Esophagus squamous epithelium (tissue), 5 donors: ENCODE data around the gene CCNL1. TPM values are rescaled to one million over a fixed set of nuclear protein-coding genes. Genes with fewer than 3 reads are reported as not detected.

Experiments
- DNase-seq: peaks from one replicate; lab custom pipeline; 2025; lab: John Stamatoyannopoulos, UW
- H3K27ac ChIP-seq, 4 donors: fragments of 200-600 bp; sonication (generic); one replicate each; pipeline ENCODE4 v1.5.1; 2016 to 2019; ENCODE audit warnings: mild to moderate bottlenecking in 1 of 4
- H3K27me3 ChIP-seq, 4 donors: fragments of 200-600 bp; sonication (generic); 1 replicate in 3 of 4; 2 replicates in 1 of 4; pipeline versions ENCODE4 v1.5.1 to v1.6.0; 2017 to 2021; ENCODE audit warnings: antibody characterized with exemption in 1 of 4
- H3K36me3 ChIP-seq, 3 donors: fragments of 200-600 bp; sonication (generic); one replicate each; pipeline ENCODE4 v1.5.1; 2016 to 2019
- H3K4me1 ChIP-seq, 3 donors: fragments of 200-600 bp; sonication (generic); one replicate each; pipeline ENCODE4 v1.5.1; 2017 to 2019
- H3K4me3 ChIP-seq, 4 donors: fragments of 200-600 bp; sonication (generic); 1 replicate in 3 of 4; 2 replicates in 1 of 4; pipeline ENCODE4 v1.5.1; 2016 to 2019; ENCODE audit warnings: mild to moderate bottlenecking in 2 of 4, moderate library complexity in 1 of 4
- H3K9me3 ChIP-seq, 3 donors: fragments of 200-600 bp; sonication (generic); one replicate each; pipeline ENCODE4 v1.5.1; 2016 to 2019
- CTCF ChIP-seq, 6 experiments: fragments of 450-650 bp in 4 of 6; fragments of 200-600 bp in 2 of 6; sonication (generic) in 2 of 6; IDR thresholded peaks; one replicate each; pipeline ENCODE4 v1.5.1; 2016 to 2019; ENCODE audit warnings: antibody characterized with exemption in 6 of 6, mild to moderate bottlenecking in 4 of 6, moderate library complexity in 4 of 6
- POLR2A ChIP-seq, 4 donors: fragments of 450-650 bp; IDR thresholded peaks; one replicate each; pipeline ENCODE4 v1.6.1; 2017; ENCODE audit warnings: antibody characterized with exemption in 4 of 4, mild to moderate bottlenecking in 4 of 4, moderate library complexity in 3 of 4
- WGBS, 2 donors: methylation state at CpG; one replicate each; pipeline ENCODE4 v1.1.5; 2018; 5-methylcytosine and 5-hydroxymethylcytosine counted together
- intact Hi-C: fragments of 100-400 bp; cut with DNase I; formaldehyde crosslinking; loops from one replicate; pipeline ENCODE4 v1.15.0; 2022
- total RNA-seq, 4 donors: library from RNA; depleted of rRNA; stranded (reverse); fragments of >200 nt; gene quantifications; one replicate each; pipeline ENCODE4 v1.1.0, GENCODE V29; 2016
- donor health status: DM: yes; HTN: yes; CAD: no.

Gene CCNL1
- total RNA-seq, 4 donors from 2014 or later: 51.0 to 185 (median 121) TPM

GRCh38 chr3:157110761-157111278 is 49.1 kb downstream of the CCNL1 start:
- TF ChIP-seq CTCF (IDR thresholded peaks at IDR 0.05): no peak
- no peak for TF ChIP-seq POLR2A (IDR thresholded peaks at IDR 0.05)
- WGBS, 2 donors: 49 to 60% methylated on average over 2 to 5 of the region's 6 CpGs
- intact Hi-C loops: no loop called here
- H3K4me1 ChIP-seq: peaks cover 0 to 3% (median 2%) of the 10 kb centered on the region in 3 donors
- H3K27ac ChIP-seq: peak overlapping the region in 1 of 4 donors; percentile 25
- H3K9me3 ChIP-seq: no peaks in the 10 kb centered on the region
- no peak overlapping the region for H3K4me3 ChIP-seq
- no peak for DNase-seq
- peaks cover 0 to 4% (median 0%) of the 10 kb centered on the region in 4 donors for H3K27me3 ChIP-seq
- H3K36me3 ChIP-seq: no peaks in the 10 kb centered on the region

GRCh38 chr3:157109267-157110141 is 50.4 kb downstream of the CCNL1 start:
- WGBS, 2 donors: 93 to 94% methylated on average over 3 of the region's 7 CpGs

GRCh38 chr3:157107644-157108133 is 52.3 kb downstream of the CCNL1 start:
- TF ChIP-seq CTCF (IDR thresholded peaks at IDR 0.05) (no peak), POLR2A (IDR thresholded peaks at IDR 0.05) (no peak)
- intact Hi-C loops: no loop called here
- no peak overlapping the region for H3K4me3 ChIP-seq
- H3K27me3 ChIP-seq: no peaks in the 10 kb centered on the region
- DNase-seq: no peak
- H3K4me1 ChIP-seq: peaks cover 14 to 28% (median 23%) of the 10 kb centered on the region in 3 donors
- WGBS, 2 donors: 73 to 74% methylated on average over 5 of the region's 5 CpGs
- no peaks in the 10 kb centered on the region for H3K36me3 ChIP-seq
- H3K27ac ChIP-seq: peak overlapping the region in 2 of 4 donors; percentile 27 to 34
- H3K9me3 ChIP-seq: no peaks in the 10 kb centered on the region

More at GRCh38 chr3:157109267-157110141, 50.4 kb downstream of the CCNL1 start:
- Histone ChIP-seq H3K4me1 (peaks cover 6 to 14% (median 9%) of the 10 kb centered on the region in 3 donors), H3K27ac (no peak overlapping the region), H3K4me3 (no peak overlapping the region), H3K36me3 (no peaks in the 10 kb centered on the region), H3K9me3 (no peaks in the 10 kb centered on the region), H3K27me3 (no peaks in the 10 kb centered on the region)
- TF ChIP-seq POLR2A (IDR thresholded peaks at IDR 0.05) (no peak), CTCF (IDR thresholded peaks at IDR 0.05) (no peak)
- DNase-seq: no peak
- intact Hi-C loops: no loop called here

GRCh38 chr3:157107037-157107436 is 52.9 kb downstream of the CCNL1 start:
- Histone ChIP-seq H3K27me3 (no peaks in the 10 kb centered on the region), H3K4me3 (no peak overlapping the region), H3K36me3 (no peaks in the 10 kb centered on the region), H3K4me1 (peaks cover 14 to 28% (median 23%) of the 10 kb centered on the region in 3 donors), H3K27ac (peak overlapping the region in 1 of 4 donors; percentile 27), H3K9me3 (no peaks in the 10 kb centered on the region)
- DNase-seq: no peak
- TF ChIP-seq POLR2A (IDR thresholded peaks at IDR 0.05): no peak
- no peak for TF ChIP-seq CTCF (IDR thresholded peaks at IDR 0.05)
- intact Hi-C loops: no loop called here
- WGBS, 2 donors: 42 to 63% methylated on average over 2 of the region's 2 CpGs
